Measurements from ENCODE around the gene DCANP1.

The DCANP1 gene

DNA sequence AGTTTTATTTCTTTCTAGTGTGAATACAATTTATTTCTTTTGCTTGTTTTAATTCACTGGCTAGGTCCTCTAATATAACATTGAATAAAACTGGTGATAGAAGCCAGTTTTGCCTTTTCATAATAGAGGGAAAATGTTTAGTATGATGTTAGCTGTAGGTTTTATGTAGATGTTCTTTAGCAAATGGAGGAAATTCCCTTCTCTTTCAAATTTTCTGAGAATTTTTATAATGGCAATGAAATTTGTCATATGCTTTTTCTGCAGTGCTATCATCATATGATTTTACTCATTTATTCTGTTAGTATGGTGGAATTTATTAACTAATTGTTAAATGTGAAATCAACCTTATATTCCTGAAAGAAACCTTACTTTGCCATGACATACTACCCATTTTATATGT is 30.1 kb downstream of the DCANP1 start:
- DNase-seq = no peak

- no peak for DNase-seq
Measured at GRCh38 chr5:135405082-135405481, 42.1 kb downstream of the DCANP1 start.

DNA sequence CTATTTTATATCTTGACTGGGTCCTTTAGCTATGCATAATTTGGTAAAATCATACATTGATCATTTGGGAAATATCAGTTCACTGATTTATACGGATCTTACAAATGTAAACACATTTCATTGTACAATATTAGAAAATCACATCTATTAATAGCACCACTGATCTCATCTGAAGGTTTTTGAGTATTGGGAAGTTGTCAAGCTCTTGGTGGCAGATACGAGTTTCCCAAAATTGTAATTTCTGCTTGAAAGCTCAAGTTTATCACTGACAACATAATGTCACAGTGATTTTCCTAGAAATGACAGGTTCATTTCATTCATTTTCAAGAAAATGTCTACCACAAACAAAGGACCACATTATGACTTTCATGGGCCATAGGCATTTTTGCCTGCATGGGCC is 45.1 kb downstream of the DCANP1 start:
- DNase-seq = no peak

- no peak for DNase-seq
Measured at GRCh38 chr5:135400866-135401265, 46.3 kb downstream of the DCANP1 start.

DNA sequence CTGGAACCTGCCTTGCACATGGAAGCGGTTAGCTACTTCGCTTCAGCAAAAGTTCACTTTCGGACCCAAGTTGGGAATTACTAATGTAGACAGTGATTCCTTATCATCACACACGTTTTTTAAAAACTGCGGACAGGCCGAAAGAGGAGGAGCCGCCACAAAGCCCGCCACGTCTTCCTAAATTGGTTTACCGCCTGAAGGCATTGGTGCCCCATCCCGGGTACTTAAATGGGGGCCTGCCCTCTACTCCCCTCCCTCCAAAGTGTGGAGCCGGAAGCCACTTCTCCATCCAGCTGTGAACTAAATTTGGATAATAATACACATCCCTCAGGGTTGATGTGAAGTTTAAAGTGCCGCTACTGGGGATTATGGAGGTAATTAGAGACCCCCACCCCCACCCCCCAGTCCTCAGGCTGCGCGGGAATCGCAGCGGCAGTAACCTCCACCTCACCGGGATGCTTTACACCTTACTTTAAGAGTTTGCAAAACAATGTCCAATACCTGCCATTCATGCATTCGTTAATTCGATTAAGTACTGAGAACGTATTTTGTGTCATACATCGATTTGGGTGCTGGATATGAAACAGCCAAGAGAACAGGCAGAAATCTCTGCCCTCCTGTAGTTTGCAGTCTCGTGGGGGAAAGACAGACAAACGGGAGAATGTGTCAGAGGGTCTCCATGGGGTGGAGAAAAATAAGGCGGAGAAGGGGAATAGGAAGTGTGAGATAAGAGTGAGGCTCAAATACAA is 47.2 kb downstream of the DCANP1 start:
- peak; percentile 18 for DNase-seq

- peak; percentile 84 for DNase-seq
Measured at GRCh38 chr5:135398855-135399793, 48.0 kb downstream of the DCANP1 start, which contains the start of gene MACROH2A1. Gene MACROH2A1, minus strand, starts transcription at chr5:135399231. Its CDS starts 10,138 bp downstream, at chr5:135389093.

- DNase-seq = no peak
Measured at GRCh38 chr5:135398160-135398854, 48.8 kb downstream of the DCANP1 start.

DNA sequence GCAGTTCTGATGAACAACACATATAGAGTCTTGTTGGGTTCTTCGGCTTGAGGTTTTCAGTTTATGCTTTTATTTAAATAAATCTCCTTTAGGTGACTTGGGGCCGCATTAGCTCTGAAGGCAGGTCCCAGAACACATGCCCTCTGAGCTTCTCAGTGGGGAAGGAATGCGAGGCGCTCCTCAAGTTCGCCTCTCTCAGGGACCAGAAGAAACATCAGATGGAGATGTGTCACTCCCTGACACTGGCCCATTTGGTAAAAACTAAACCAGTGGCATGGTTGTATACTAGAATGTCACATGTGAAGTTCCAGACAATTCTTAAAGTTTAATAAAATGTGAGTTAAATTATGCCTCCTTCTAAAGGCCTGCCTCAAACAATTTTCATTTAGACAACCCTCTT is 50.1 kb downstream of the DCANP1 start:
- no peak for DNase-seq

GRCh38 chr5:135396459-135397055 is 50.6 kb downstream of the DCANP1 start:
- DNase-seq = no peak

DNA sequence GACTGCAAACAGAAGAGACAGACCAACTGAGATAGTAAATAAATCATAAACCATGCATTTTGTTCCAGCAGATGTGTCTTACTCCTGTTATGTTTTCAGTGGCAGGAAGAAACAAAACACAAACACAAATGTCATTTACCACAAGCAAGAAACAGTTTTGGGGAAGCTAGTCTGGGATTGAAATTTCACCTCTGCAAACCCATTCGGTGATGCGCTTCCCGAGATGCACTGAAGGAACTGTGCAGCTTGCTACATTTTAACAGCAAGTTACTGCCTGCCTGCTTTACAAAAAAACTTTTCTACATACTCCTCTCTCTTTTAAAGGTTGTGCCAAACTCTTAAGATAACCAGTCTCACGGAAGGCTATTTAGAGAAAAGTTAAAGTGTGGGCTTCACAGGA is 51.3 kb downstream of the DCANP1 start:
- DNase-seq = no peak

GRCh38 chr5:135395451-135395850 is 51.7 kb downstream of the DCANP1 start:
- no peak for DNase-seq
